Activated T-helper 9 cell treated with anti-CD3 and anti-CD28 coated beads, Interleukin-2, amount 50 U/mL, for 16 hours (primary cell): Measurements from ENCODE around the gene WFDC10A.
"Not testable (repeated sequence)": the region's sequence is repeated elsewhere in the genome, so short reads cannot be mapped to it uniquely, and the experiment has no call there.

Experiments
- DNase-seq: peaks from one replicate; pipeline ENCODE4 v3.0.0-alpha.2; 2020; ENCODE audit warnings: low read depth

Gene WFDC10A

DNA sequence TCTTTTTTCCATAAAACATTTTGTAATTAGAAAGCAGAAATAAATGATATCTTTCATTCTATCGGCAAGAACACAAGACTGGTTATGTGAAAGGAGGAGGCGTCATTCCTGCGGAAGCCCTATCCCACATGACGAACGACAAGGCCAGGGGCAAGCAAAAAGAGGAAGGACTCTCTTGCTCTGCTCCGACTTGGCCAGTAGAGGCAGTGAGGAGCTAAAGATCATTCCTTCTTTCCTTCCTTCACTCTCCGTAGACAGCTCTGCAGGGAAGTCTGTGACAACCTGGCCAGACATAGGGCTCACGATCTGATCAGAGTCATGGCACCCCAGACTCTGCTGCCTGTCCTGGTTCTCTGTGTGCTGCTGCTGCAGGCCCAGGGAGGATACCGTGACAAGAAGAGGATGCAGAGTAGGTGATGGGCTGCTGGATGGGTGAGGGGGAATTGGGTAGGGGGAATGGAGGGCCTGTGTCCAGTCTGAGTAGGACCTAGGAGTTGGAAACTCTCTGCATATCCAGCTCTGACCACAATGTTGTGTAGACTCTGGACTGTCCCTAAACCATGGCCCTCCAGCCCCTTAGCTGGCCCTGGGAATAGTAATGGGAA is at the start of gene WFDC10A:
TSS of gene WFDC10A (plus strand) at position 244 of the 605 bp plus-strand sequence. CDS start at position 319, 75 bp downstream.
- DNase-seq = no peak

DNA sequence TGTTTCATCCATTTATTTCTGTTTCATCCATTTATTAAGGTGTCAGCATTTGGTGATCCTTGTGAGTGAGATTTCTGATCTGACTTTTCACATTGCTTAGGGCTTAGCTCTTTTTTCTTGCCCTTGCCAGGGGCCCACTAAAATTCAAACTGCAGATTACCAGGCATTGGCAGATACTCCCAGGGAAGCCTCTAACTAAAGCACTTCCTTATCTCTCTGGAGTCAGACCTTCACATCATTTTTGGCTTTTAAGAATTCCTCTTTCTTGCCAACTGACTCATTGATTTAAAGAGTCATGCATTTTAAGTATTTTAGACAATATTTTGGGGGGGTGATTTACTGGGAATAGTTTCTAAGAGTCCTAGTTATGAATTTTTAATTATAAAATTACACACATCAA is 47.8 kb upstream of the WFDC10A start:
- no peak for DNase-seq

DNA sequence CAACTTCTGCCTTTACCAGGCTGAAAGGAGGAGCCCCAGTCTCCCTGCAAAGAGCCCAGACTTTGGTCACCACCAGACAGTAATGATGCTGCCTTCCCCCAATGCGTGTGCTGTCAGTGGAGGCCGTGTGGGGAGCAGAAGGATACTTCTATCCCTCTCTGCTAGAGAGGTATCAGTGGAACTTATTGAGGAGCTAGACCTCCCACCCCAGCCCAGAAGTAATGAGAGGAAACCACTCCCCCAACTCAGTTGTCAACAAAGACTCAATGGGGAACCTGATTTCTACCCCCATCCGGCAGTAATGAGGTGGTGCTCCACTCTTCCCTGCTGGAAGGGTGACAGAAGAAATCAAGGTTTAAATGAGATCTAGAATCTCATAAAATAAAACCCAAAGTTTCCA is 46.0 kb upstream of the WFDC10A start:
- DNase-seq = no peak

DNA sequence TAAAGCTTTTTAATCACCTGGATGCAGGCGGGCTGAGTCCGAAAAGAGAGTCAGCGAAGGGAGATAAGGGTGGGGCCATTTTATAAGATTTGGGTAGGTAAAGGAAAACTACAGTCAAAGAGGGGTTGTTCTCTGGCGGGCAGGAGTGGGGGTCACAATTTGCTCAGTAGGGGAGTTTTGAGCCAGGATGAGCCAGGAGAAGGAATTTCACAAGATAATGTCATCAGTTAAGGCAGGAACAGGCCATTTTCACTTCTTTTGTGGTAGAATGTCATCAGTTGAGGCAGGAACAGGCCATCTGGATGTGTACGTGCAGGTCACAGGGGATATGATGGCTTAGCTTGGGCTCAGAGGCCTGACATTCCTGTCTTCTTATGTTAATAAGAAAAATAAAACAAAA is 45.2 kb upstream of the WFDC10A start:
- not testable (repeated sequence) for DNase-seq

DNA sequence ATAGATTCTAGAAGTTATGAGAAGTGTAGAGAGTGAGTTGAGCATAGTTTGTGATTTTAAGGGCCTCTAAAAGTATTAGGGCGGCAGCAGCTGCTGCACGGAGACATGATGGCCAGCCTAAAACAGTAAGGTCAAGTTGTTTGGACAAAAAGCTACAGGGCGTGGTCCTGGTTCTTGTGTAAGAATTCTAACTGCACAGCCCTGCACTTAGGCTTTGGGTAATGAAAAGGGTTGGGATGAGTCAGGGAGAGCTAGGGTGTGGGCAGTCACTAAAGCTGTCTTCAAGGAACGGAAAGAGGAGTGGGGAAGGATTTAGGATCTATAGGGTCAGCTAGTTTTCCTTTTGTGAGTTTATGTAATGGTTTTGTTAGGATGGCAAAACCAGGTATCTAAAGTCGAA is 43.6 kb upstream of the WFDC10A start:
- not testable (repeated sequence) for DNase-seq

DNA sequence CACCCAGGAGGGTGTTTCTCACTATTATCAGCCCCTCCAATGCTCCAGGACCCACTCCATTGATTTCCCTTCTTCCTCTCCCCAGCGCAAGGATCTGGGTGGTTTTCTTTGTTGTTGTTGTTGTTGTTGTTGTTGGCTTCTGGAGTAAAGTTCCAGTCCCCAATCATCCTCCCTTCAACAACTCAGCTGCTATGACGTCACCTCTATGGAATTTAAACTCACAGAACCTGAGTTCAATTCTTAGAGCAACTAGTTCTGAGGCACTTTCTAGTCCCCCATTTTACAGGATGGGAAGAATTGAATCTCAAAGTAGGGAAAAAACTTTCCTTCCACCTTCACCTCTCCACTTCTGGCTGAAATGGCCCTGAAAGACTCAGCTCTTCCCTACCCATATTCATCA is 40.7 kb upstream of the WFDC10A start:
- DNase-seq = no peak

DNA sequence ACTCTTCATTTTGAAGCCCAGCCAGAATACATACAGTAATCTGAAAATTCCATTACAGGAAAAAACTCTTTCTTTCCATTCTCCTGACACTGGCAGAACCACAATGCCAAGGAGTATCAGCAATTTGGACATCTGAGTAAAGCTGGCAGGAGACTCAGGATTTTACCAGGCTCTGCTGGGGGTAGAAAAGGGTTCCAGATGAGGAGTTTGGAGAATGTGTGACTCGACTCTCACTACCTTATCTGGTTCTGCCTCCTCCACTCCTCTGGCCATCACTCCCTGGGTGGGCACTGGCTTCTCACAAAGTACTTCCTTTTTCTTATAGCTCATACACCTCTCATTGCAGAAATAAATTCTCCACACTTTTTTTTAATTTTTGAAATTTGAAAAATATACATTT is 39.8 kb upstream of the WFDC10A start:
- no peak for DNase-seq

DNA sequence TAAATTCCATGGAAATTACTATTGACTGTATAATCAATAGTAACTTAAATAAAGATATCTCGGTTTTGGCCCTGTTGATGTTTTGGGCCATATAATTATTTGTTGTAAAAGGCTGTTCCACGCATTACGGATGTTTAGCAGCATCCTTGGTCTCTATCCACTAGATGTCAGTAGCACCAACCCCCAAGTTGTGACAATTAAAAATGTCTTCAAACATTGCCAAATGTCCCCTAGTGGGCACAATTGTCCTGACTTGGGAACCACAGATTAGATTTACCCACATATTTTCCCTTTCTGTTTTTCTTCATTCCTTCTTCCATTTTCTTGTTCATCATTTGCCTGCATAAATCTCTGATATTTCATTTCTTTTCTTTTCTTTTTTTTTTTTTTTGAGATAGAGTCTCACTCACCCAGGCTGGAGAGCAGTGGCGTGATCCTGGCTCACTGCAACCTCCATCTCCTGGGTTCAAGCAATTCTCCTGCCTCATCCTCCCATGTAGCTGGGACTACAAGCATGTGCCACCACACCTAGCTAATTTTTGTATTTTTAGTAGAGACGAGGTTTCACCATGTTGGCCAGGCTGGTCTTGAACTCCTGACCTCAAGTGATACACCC is 36.9 kb upstream of the WFDC10A start:
- DNase-seq = no peak

DNA sequence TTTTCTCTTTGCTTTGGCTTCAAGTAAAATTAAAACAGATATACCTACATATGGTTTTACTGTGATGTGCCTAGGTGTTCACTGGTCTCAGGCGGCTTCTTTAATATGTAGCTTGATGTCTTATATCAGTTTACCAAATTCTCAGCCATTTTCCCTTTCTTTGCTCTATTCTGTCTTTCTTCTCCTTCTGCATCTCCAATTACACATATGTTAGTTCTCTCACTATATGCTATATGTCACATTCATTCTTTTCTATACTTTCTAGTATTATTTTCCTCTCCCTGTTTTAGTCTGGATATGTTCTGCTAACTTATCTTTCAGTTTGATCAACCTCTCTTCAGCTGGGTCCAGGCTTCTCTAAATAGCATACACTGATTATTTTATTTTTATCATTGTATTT is 36.0 kb upstream of the WFDC10A start:
- DNase-seq = no peak

DNA sequence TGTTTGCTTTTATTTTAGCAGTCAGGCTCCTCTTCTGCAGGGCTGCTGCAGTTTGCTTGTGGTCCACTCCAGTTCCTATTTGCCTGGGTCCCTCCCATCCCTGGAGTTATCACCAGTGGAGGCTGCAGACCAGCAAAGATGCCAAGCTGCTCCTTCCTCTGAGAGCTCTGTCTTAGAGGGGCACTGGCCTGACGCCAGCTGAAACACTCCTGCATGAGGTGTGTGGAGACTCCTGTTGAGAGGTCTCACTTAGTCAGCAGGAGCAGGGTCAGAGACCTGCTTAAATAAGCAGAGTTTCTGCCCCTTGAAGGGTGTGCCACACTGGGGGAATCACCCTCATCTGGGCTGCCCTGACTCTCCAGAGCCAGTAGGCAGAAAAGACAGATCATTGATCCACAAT is 34.3 kb upstream of the WFDC10A start:
- no peak for DNase-seq

DNA sequence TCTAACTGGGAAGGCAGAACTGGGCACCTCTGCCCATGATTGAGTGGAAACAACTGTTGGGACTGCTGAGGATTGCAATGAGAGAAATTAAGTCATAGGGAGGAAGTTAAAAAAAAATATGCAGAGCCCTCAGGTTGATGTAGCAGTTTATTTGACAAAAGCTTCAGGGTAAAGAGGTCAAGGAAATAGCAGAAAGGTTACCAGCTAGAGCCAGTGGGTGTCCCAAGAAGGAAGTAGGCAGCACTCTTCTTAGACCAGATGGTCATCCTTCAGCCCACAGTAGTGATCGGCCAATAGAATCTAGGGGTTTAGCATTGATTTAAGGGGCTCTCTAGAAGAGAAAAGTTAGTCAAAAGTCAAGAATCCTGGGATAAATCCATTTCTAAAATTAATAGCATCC is 21.7 kb upstream of the WFDC10A start:
- DNase-seq = no peak

DNA sequence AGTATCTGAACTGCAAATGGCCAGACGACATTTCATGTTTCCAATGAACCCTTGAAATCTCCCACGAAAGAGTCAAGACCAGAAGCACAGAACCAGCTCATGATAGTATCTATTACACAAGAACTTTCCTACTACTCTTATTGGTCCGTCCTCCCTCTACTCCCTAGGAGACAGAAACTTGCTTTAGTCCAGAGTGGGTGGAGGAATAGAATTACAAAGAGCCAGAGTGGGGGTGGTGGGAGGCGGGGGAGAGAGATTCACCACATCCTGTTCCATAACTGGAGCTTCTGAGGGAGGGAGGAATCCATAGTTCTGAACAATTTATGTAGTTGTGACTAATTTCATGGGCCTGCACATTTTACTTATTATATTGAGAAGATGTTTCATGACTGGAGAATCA is 18.5 kb upstream of the WFDC10A start:
- DNase-seq = peak; percentile 1

DNA sequence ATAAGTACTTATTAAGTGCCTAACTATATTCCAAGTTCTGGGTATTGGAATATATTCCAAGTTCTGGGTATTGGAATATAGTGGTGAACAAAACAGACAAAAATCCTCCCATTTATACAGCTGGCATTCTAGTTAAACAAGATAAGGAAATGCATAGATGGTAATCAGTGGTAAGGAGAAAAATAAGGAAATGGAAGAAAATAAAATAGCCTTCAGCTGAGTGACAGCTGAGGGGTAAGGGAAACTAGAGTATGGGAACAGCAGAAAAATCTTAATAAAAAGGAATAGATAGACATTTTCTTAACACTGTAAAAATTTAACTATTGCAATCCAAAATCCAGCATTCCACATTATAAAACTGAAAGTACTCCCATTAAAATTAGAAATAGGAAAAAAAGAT is 17.2 kb upstream of the WFDC10A start:
- no peak for DNase-seq

DNA sequence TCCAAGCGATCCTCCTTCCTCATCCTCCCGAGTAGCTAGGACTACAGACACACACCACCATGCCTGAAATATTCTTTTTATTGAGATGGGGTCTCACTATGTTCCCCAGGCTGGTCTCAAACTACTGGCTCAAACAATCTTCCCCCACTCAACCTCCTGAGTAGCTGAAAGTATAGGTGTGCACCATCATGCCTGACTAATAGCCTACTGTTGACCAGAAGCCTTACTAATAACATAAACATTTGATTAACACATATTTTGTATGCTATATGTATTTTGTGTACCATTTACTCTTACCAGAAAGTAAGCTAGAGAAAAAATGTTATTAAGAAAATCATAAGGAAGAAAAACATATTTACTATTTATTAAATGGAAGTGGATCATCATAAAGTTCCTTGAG is 11.9 kb upstream of the WFDC10A start:
- no peak for DNase-seq

DNA sequence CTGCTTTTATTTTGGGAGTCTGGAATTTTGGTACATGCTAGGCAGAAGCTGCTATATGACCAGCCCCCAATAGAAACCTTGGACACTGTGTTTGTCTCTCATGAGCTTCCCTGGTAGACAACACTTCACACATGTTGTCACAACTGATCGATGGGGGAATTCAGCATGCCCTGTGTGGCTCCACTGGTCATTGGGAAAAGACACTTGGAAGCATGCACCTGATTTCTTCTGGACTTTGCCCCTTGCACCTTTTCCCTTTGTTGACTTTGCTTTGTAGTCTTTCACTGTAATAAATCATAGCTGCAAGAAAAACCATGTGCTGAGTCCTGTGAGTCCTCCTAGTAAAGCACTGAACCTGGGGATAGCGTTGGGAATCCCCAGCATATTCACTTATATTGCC is 7.9 kb upstream of the WFDC10A start:
- DNase-seq = no peak

DNA sequence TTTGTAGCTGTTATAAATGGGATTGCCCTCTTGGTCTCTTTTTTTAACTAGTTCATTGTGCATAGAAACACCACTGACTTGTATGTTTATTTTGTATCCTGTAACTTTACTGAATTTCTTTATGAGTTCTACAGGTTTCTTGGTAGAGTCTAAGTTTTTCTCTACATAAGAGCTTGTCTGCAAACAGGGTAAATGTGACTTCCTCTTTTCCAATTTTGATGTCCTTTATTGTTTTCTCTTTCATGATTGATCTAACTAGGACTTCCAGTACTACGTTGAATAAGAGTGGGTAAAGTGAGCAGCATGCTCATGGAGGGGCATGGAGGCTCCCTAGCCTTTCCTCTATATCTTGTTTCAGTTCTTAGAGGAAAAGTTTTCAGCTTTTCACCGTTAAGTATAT is 3.0 kb upstream of the WFDC10A start:
- DNase-seq = no peak

DNA sequence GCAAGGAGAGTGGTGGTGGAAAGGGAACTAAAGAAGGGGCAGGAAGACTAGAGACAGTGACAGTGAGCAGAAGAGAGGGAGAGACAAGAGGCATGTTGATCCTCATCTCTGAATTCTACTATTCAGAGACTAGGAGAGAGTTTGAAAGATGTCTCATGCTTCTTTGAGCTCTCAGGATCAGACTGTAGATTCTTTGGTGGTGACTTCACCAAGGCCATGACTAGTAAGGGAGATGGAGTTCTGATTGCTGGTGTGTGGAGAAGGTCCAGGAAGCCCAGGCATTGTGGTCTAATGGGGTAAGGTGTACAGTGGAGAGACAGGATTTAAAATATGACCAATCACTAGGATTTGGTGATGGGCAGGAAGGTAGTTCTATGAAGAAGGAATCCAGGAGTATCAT is 832 bp downstream of the WFDC10A start:
- DNase-seq = no peak

DNA sequence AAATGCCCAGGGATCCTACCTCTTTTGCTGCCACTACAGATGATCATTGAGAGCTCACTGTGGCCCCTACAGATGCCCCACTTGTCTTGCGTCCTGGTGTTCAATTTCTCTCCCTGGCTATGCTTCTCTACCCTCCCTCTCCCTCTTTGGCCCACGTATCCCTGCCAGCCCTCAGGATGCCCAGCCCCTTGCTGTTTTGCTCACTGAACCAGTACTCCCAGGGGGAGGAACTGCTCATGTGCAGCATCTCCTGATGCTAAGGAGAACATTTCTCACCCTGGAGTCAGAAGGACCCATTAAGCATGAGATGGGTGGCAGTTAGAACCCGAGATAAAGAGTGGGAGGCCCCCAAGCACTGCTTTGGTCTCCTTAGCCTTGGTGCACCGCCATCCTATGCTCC is 1.6 kb downstream of the WFDC10A start, which contains the start of gene WFDC9:
TSS of gene WFDC9 (minus strand) at position 101 of the 400 bp plus-strand sequence. CDS start 21,103 bp downstream, outside the sequence.
- DNase-seq = no peak

DNA sequence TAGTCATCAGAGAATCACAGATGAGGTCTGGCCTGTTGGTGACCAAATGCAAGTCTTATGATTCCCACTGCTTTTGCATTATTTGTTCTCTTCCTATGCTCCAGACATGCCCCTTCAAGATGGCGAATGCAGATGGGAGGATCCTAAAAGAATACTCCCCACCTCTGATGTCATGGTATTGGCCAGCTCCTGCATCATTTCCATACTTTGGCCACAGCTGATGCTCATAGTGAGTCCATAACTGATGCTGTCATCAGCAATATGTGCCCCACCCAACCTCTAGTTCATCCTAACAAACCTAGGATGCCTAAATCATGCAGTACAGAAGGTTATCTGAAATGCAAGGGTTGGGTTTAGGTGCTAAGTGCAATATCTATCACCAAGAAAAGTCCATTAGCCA is 7.0 kb downstream of the WFDC10A start:
- DNase-seq = no peak

DNA sequence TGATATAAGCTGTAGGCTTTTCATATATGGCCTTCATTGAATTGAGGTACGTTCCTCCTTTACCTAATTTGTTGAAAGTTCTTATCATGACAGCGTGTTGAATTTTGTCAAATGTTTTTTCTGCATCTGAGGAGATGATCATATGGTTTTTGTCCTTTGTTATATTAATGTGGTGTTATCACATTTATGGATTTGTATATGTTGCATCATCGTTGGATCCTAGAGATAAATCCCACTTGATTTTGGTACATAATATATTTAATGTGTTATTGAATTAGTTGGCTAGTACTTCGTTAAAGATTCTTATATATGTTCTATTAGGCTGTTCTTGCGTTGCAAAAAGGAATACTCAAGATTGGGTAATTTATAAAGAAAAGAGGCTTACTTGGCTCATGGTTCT is 10.1 kb downstream of the WFDC10A start:
- no peak for DNase-seq

DNA sequence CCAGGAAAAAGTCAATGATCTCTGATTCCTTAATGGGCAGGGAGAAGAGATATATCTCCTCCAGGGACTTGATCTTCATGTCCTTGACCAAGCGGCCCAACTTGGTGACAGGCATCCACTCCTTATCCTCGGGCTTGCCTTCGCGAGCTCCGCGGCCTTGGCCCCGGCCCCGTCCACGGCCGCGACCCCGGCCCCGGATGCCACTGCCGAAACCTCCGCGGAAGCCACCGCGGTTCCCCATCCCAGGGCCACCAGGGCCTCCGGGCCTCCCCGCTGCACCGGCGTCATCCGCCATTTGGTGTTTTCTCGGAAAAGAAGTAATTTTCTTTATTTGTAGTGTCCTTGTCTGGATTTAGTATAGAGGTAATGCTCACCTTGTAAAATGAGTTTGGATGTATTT is 11.5 kb downstream of the WFDC10A start:
- not testable (repeated sequence) for DNase-seq

DNA sequence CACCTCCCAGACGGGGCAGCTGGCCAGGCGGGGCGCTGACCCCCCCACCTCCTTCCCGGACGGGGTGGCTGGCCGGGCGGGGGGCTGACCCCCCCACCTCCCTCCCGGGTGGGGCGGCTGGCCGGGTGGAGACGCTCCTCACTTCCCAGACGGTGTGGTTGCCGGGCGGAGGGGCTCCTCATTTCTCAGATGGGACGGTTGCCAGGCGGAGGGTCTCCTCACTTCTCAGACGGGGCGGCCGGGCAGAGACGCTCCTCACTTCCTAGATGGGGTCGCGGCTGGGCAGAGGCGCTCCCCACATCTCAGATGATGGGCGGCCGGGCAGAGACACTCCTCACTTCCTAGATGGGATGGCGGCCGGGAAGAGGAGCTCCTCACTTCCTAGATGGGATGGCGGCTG is 16.3 kb downstream of the WFDC10A start:
- not testable (repeated sequence) for DNase-seq

DNA sequence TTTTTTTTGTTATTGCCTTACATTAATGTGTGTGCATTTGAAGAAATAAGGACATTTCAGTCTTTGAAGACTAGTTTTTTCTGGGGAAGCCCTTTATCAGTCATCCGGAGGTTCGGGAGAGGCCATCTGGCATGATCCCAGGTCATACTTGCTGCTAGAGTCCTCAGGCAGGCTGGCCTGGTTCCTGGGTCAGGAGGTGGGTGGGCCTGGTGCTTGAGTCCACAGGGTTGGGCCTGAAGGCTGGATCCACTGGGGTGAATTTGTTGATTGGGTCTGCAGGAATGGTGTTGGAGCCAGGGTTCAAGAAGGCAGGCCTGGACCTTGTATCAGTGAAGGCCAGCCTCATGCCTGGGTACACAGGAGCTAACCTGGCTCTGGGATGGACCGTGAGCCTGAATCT is 17.3 kb downstream of the WFDC10A start:
- DNase-seq = no peak

DNA sequence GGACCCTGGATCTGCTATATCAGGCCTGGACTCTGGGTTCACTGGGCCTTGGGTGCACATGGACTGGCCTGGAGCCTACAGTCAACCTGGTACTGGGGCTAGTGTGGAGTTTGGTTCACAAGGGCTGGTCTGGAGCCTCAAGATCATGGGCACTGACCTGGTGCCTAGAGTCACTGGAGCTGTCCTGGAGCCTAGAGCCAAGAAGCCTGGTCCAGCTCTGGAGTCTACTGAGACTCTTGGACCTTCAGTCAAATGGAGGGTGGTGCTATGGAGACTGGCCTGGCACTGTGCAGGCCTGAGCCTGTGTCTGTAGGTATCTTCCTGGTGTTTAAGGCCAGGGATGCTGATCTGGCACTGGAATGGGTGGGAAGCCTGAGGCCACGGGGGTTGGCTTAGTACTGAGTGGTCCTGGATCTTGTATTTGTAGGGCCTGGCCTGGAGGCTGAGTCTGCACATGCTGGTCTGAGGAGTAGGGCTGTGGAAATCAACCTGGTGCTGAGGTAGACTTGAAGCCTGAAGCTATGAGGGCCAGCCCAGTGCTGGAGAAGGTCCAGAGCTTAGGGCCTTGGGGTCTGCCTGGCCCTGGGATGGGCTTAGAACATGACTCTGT is 18.0 kb downstream of the WFDC10A start:
- DNase-seq = no peak
